ENCODE data around the gene PPP1R8.

DNA sequence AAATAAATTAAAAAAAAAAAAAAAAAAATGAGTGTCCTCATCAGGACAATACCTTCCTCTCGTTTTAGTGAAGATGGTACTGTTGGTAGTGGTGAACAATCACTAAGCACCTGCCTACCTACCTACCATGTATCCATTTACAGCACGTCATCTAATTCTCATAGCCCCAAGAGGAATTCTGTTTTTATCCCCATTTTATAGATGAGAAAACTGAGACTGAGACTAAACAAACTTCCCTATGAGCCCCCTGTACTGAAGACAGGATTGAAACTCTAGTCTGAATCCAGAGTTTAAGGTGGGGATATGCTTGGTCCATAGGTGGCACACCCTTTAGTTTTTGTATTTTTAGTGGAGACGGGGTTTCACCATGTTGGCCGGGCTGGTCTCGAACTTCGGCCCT lies 24.5 kb downstream of the PPP1R8 start:
- TF ChIP-seq NFE2L1 (CRISPR knock-in tag; IDR thresholded peaks at IDR 0.05) = no peak
- TF ChIP-seq CTCF (IDR thresholded peaks at IDR 0.05) = no peak
- TF ChIP-seq NR2C2 (CRISPR knock-in tag; IDR thresholded peaks at IDR 0.05) = no peak
- no peak for TF ChIP-seq AFF4 (CRISPR knock-in tag; IDR thresholded peaks at IDR 0.05; ENCODE audit: borderline replicate concordance)
- TF ChIP-seq, protein P1, sequence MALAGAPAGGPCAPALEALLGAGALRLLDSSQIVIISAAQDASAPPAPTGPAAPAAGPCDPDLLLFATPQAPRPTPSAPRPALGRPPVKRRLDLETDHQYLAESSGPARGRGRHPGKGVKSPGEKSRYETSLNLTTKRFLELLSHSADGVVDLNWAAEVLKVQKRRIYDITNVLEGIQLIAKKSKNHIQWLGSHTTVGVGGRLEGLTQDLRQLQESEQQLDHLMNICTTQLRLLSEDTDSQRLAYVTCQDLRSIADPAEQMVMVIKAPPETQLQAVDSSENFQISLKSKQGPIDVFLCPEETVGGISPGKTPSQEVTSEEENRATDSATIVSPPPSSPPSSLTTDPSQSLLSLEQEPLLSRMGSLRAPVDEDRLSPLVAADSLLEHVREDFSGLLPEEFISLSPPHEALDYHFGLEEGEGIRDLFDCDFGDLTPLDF (CRISPR knock-in tag; IDR thresholded peaks at IDR 0.05) = no peak
- TF ChIP-seq NR3C1 (CRISPR knock-in tag; conservative IDR thresholded peaks at IDR 0.05; ENCODE audit: low read depth) = no peak
- TF ChIP-seq RELA (CRISPR knock-in tag; IDR thresholded peaks at IDR 0.05; ENCODE audit: borderline replicate concordance) = no peak
- TF ChIP-seq ATF6 (CRISPR knock-in tag; IDR thresholded peaks at IDR 0.05) = no peak
- no peak for TF ChIP-seq JUN (CRISPR knock-in tag; IDR thresholded peaks at IDR 0.05)
- TF ChIP-seq GABPB1 (CRISPR knock-in tag; IDR thresholded peaks at IDR 0.05) = no peak

All from WTC11 (cell line).